Muscle of leg (tissue), 16 donors: ENCODE data around the gene PON2. TPM values are rescaled to one million over a fixed set of nuclear protein-coding genes. Genes with fewer than 3 reads are reported as not detected.

Source experiments
- DNase-seq: peaks from one replicate; pipeline ENCODE4 v3.0.0; 2013
- H3K27ac ChIP-seq: one replicate; pipeline ENCODE4 v1.5.1; 2013; ENCODE audit warnings: mild to moderate bottlenecking, low read length, control low read depth
- H3K27me3 ChIP-seq: one replicate; pipeline ENCODE4 v1.6.1; 2013; ENCODE audit warnings: low read length; ENCODE audit not compliant: control insufficient read depth, insufficient read depth
- H3K36me3 ChIP-seq: one replicate; pipeline ENCODE4 v1.6.1; 2013; ENCODE audit warnings: low read length; ENCODE audit not compliant: control insufficient read depth, insufficient read depth
- H3K4me1 ChIP-seq: one replicate; pipeline ENCODE4 v1.6.1; 2013; ENCODE audit warnings: low read length; ENCODE audit not compliant: control insufficient read depth, insufficient read depth
- H3K4me3 ChIP-seq: one replicate; pipeline ENCODE4 v1.5.1; 2013; ENCODE audit warnings: low read length, control low read depth
- H3K9me3 ChIP-seq: replicated peaks from 2 replicates; pipeline ENCODE4 v1.6.1; 2013; ENCODE audit warnings: low read depth, low read length; ENCODE audit not compliant: control insufficient read depth
- WGBS: methylation state at CpG from one replicate; pipeline ENCODE4 v1.1.5; 2013; ENCODE audit warnings: missing lambda C conversion rate; ENCODE audit not compliant: insufficient coverage; 5-methylcytosine and 5-hydroxymethylcytosine counted together
- long read RNA-seq, 11 donors: transcript quantifications; one replicate each; lab custom pipeline, GENCODE V29; 2026
- polyA plus RNA-seq, 8 donors: library from polyadenylated mRNA; unstranded; fragments of 120-200 nt; gene quantifications; one replicate each; pipeline versions ENCODE4 v1.2.1 to v1.2.3, GENCODE V29; 2013; ENCODE audit warnings: inconsistent platforms in 1 of 8, low replicate concordance in 1 of 8; ENCODE audit not compliant: insufficient read length in 8 of 8, insufficient read depth in 1 of 8
- total RNA-seq: library from RNA; stranded (reverse); fragments of 120-200 nt; gene quantifications from one replicate; pipeline ENCODE4 v1.2.4, GENCODE V29; 2013

The PON2 gene
- total RNA-seq (71.6 TPM), polyA plus RNA-seq (100 to 1,000 TPM in 4 of 8 donors, 10 to 100 TPM in 4; 66.7 to 153 (median 94.4) TPM)
- long read RNA-seq, donor 1, transcript PON2-218 (9 exons, 1,653 nt): major isoform, 12 of 30 reads
- long read RNA-seq, donor 1, partial matches to known transcripts: 11 of 30 reads
- long read RNA-seq, donor 1, other reads (novel, unspliced or antisense): 0 of 30 reads
- long read RNA-seq, donor 2, partial matches to known transcripts: 0 of 3 reads
- long read RNA-seq, donor 2, other reads (novel, unspliced or antisense): 0 of 3 reads
- long read RNA-seq, donor 3, transcript PON2-202 (9 exons, 1,726 nt): minor isoform, 6 of 51 reads
- long read RNA-seq, donor 3, transcript PON2-215 (3 exons, 579 nt): minor isoform, 10 of 51 reads
- long read RNA-seq, donor 3, transcript PON2-218 (9 exons, 1,653 nt): major isoform, 23 of 51 reads
- long read RNA-seq, donor 3, partial matches to known transcripts: 8 of 51 reads
- long read RNA-seq, donor 3, other reads (novel, unspliced or antisense): 0 of 51 reads
- long read RNA-seq, donor 4, transcript PON2-218 (9 exons, 1,653 nt): major isoform, 8 of 10 reads
- long read RNA-seq, donor 4, partial matches to known transcripts: 0 of 10 reads
- long read RNA-seq, donor 4, other reads (novel, unspliced or antisense): 0 of 10 reads
- long read RNA-seq, donor 5, transcript PON2-202 (9 exons, 1,726 nt): minor isoform, 7 of 91 reads
- long read RNA-seq, donor 5, transcript PON2-218 (9 exons, 1,653 nt): major isoform, 43 of 91 reads
- long read RNA-seq, donor 5, transcript PON2-215 (3 exons, 579 nt): minor isoform, 5 of 91 reads
- long read RNA-seq, donor 5, partial matches to known transcripts: 33 of 91 reads
- long read RNA-seq, donor 5, other reads (novel, unspliced or antisense): 0 of 91 reads
- long read RNA-seq, donor 6, transcript PON2-202 (9 exons, 1,726 nt): minor isoform, 5 of 65 reads
- long read RNA-seq, donor 6, transcript PON2-215 (3 exons, 579 nt): minor isoform, 14 of 65 reads
- long read RNA-seq, donor 6, transcript PON2-218 (9 exons, 1,653 nt): major isoform, 26 of 65 reads
- long read RNA-seq, donor 6, partial matches to known transcripts: 17 of 65 reads
- long read RNA-seq, donor 6, other reads (novel, unspliced or antisense): 0 of 65 reads
- long read RNA-seq, donor 7, transcript PON2-218 (9 exons, 1,653 nt): major isoform, 15 of 40 reads
- long read RNA-seq, donor 7, partial matches to known transcripts: 17 of 40 reads
- long read RNA-seq, donor 7, other reads (novel, unspliced or antisense): 0 of 40 reads
- long read RNA-seq, donor 8, transcript PON2-218 (9 exons, 1,653 nt): major isoform, 9 of 19 reads
- long read RNA-seq, donor 8, transcript PON2-202 (9 exons, 1,726 nt): minor isoform, 6 of 19 reads
- long read RNA-seq, donor 8, partial matches to known transcripts: 0 of 19 reads
- long read RNA-seq, donor 8, other reads (novel, unspliced or antisense): 0 of 19 reads
- long read RNA-seq, donor 9, transcript PON2-218 (9 exons, 1,653 nt): major isoform, 12 of 31 reads
- long read RNA-seq, donor 9, transcript PON2-215 (3 exons, 579 nt): minor isoform, 7 of 31 reads
- long read RNA-seq, donor 9, partial matches to known transcripts: 10 of 31 reads
- long read RNA-seq, donor 9, other reads (novel, unspliced or antisense): 0 of 31 reads
- long read RNA-seq, donor 10, transcript PON2-215 (3 exons, 579 nt): minor isoform, 12 of 50 reads
- long read RNA-seq, donor 10, transcript PON2-218 (9 exons, 1,653 nt): major isoform, 17 of 50 reads
- long read RNA-seq, donor 10, partial matches to known transcripts: 16 of 50 reads
- long read RNA-seq, donor 10, other reads (novel, unspliced or antisense): 0 of 50 reads
- long read RNA-seq, donor 11, transcript PON2-218 (9 exons, 1,653 nt): major isoform, 7 of 13 reads
- long read RNA-seq, donor 11, partial matches to known transcripts: 0 of 13 reads
- long read RNA-seq, donor 11, other reads (novel, unspliced or antisense): 0 of 13 reads

DNA sequence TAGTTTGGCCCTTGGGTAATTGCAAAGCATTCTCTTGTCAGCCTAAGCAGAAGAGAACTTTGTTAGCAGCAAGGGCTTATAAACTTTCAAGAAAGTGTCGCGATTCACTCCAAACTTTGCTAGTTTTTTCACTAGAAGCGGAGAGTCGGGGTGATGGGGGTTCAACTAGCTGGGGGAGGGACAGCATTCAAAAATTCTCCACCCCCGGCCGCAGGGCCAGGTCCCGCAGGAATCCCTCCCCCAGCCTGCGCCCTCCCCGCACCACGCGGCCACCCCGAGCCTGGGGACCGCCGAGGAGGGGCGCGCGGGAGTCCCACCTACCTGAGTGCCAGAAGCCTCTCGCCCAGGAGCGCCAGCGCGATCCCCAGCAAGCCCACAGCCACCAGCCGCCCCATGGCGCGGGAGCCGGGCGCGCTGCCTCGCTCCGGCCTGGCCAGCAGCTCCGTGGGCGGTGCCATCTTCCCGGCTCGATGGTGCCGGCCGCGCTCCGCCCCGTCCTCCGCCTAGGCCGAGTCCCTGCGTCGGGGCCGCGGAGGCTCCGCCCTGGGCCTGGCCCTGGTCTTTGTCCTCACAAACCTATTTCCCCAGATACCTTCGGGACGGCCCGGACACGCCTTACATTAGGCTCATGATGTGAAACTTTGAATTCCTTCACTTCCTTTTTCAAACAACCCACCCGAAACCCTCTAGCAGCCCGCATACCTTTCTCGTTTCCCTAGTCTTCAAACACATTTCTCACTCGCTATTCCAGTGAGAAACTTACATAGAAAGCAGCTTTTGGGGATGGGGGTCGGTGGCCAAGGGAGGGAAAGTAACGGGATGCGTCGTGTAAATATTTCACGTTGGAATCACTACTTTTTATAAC lies at the start of gene PON2:
TSS of gene PON2 (minus strand) at position 472 of the 865 bp plus-strand sequence. CDS start at position 395, 77 bp downstream.
- Histone ChIP-seq H3K4me1 (peaks cover 9% of the 10 kb centered on the region), H3K9me3 (no peaks in the 10 kb centered on the region), H3K4me3 (peak within 1 kb of the TSS; percentile 61), H3K27me3 (no peaks in the 10 kb centered on the region), H3K36me3 (peaks cover 9% of the 10 kb centered on the region), H3K27ac (peak within 1 kb of the TSS; percentile 97)
- under 1% methylated on average over 41 of the region's 58 CpGs for WGBS
- peak; percentile 92 for DNase-seq

DNA sequence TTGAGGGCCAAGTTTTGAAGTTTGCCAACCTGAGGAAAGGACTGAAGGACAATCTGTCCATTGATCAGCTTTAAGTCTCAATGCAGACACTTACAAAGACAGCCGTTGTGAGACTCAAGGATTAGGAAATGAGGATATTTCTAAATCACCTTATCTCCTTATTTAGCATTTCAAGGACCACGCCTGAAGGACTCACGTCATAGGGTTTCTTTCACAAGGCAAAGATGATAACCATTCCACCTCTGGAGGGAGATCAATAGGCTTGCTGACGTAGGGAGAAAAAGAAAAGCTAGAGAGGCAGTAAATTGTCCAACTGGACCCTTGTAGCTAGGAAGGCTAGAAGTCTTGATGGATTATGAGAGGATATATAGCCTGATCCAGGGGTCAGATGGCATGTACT lies 47.6 kb upstream of the PON2 start:
- Histone ChIP-seq H3K27me3 (no peaks in the 10 kb centered on the region), H3K27ac (no peak overlapping the region), H3K36me3 (no peaks in the 10 kb centered on the region), H3K9me3 (no peaks in the 10 kb centered on the region), H3K4me3 (no peak overlapping the region), H3K4me1 (peaks cover 6% of the 10 kb centered on the region)
- no peak for DNase-seq
- no CpG with 5 or more reads among the region's 4 CpGs for WGBS

DNA sequence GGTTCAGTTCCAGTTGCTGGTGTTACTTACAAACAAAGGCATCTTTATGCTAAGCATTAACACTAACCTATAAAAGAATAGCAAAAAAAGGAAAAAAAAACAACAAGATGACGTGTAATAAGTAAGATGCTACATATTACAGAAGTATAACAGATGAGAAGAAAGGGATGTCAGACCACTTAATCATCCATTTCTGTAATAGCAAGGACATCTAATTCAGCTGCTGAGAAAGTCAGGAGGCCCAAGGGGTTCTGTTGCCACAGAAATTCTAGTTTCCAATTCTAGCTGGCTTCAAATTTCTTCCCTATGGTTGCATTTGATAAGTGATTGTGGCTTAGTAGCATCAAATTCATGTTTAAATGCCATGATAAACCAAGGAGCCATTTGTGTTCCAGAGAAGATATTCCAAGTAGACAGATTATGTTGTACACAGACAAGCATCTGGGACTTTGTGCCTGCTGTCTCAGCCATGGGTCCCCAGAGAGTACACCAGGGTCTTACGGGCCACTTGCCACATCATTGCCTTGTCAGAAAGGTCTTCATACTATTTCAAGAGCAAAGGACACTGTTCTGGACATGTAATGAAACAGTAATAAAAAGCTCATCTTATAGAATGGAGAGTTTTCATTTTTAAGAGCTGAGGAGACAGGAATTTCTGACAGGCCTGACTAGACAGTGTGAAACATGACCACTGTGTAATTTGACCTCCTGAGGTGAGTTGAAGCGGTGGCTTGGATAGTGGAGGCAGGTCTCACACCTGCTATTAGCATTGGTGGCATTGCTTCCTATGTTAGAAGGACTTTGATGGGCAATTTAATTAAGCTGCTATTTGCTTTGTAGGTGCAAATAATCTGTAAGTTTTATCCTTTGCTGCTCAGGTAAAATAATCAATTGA lies 46.7 kb upstream of the PON2 start:
- Histone ChIP-seq H3K9me3 (no peaks in the 10 kb centered on the region), H3K27ac (no peak overlapping the region), H3K36me3 (no peaks in the 10 kb centered on the region), H3K4me3 (no peak overlapping the region), H3K4me1 (peaks cover 7% of the 10 kb centered on the region), H3K27me3 (no peaks in the 10 kb centered on the region)
- DNase-seq: no peak
- WGBS: no CpG with 5 or more reads among the region's 3 CpGs

DNA sequence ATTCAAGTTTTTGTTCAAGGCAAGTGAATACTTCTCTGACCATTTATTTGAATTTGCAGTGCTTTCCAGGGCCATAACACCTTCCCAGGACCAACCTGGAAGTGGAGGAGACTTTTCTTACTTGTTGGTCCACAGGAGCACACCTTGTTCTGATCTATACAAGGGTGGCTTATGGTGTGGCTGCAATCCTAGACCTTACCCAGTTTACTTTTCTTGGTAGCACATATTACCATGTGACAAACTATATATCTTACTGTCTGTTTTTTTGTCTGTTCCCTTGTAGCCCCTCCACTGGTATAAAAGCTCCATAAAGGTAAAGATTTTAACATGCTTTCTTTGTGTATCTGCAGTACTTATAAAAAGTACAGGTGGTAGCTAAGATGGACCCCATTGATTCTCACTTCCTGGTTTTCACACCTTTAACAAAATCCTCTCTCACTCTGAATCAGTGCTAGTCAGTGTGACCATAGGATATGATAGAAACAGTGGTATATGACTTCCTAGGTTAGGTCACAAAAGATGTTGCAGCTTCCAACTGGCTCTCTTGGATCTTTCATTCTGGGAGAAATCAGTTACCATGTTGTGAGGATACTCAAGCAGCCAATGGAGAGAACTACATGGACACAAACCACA lies 45.3 kb upstream of the PON2 start:
- DNase-seq: no peak
- no peaks in the 10 kb centered on the region for H3K27me3 ChIP-seq
- H3K36me3 ChIP-seq: no peaks in the 10 kb centered on the region
- H3K9me3 ChIP-seq: no peaks in the 10 kb centered on the region
- H3K27ac ChIP-seq: no peak overlapping the region
- H3K4me1 ChIP-seq: peaks cover 10% of the 10 kb centered on the region
- no peak overlapping the region for H3K4me3 ChIP-seq

DNA sequence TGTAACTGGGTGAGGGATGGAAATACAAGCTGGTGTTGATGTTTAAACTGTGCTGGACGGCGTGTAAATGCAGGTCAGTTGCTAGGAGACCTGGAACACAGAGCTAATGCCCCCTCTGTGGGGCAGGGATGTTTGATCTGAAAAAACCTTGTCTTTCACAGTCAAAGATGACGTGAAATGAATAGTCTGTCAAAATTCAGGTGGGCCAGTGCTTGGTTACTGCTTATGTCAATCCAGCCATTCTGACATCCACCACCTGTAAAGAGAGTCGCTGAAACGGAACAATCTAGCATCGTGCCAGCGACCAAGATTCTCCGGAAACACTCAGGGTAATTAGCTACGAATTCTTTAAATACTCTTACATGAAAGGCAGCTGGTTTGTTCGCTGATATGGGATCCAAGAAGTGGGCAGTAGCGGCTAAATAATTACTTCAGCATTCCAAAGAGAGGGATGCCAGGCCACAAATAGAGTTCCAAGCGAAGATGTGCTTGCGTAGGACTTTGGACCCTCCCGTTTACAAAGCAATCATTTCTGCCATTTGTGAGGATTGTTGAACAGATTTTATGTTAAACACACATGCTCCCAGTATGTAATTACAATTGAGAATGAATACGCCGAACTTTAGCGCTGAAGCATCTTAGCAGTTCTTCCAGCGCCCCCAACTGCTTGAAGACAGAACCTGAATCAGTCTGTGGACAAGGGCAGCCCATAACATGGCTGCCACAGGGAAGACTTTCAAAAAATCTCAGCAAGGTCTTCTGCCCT lies 43.6 kb upstream of the PON2 start:
- no peaks in the 10 kb centered on the region for H3K9me3 ChIP-seq
- H3K4me1 ChIP-seq: peaks cover 15% of the 10 kb centered on the region
- WGBS: 55% methylated on average over 10 of the region's 18 CpGs
- no peaks in the 10 kb centered on the region for H3K27me3 ChIP-seq
- peak overlapping the region; percentile 79 for H3K27ac ChIP-seq
- peak; percentile 67 for DNase-seq
- no peaks in the 10 kb centered on the region for H3K36me3 ChIP-seq
- peak overlapping the region; percentile 4 for H3K4me3 ChIP-seq

DNA sequence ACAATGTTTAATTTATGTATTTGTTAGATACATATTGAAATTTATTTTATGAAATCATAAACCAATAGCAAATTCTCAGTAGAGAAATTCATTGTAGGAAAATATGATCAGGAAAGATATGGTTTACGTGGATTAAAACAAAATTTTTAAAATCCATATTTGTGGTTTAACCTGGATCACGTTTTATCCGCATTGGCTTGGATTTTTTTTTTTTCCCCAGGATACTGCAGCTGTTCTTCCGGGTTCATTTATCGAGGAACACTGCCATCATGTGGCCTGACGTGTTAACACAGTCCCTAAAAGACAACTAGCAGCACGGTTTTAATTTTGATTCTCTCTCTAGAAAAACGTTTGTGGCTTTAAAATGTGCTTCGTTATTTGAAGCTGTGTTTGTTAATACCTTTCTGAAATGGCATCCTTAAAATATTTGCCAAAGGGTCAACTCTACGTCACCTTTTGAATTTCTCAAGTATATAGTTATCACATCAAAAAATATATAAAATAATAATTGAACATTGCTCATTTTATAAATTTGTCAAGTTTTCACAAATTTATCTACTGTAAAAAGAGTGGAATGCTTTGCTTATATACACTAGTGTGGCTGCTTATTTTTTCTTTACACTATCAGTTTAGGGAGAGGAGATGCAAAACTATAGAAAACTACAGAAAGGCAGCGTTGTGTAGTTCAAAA lies 42.2 kb upstream of the PON2 start:
- no peaks in the 10 kb centered on the region for H3K36me3 ChIP-seq
- H3K9me3 ChIP-seq: no peaks in the 10 kb centered on the region
- H3K27me3 ChIP-seq: no peaks in the 10 kb centered on the region
- no CpG with 5 or more reads among the region's 11 CpGs for WGBS
- H3K4me1 ChIP-seq: peaks cover 25% of the 10 kb centered on the region
- peak overlapping the region; percentile 1 for H3K4me3 ChIP-seq
- peak overlapping the region; percentile 86 for H3K27ac ChIP-seq
- peak; percentile 92 for DNase-seq
